BLaER1 treated with 17β-estradiol and CSF1 and Interleukin-3, amounts not matched to agents 10 nM and 100 nM (cell line): ENCODE measurements around the gene LPIN2.
A peak's percentile ranks its signal among the peaks of the same experiment; 100 is the strongest.

Experiments
- H3K27ac ChIP-seq, 11 experiments: shearing (Covaris generic); formaldehyde crosslinking; 2 replicates each; pipeline ENCODE4 v1.8.1; 2022
- H3K27me3 ChIP-seq, 11 experiments: shearing (Covaris generic); formaldehyde crosslinking; 2 replicates each; pipeline ENCODE4 v1.8.1; 2022
- H3K36me3 ChIP-seq, 11 experiments: shearing (Covaris generic); formaldehyde crosslinking; 2 replicates each; pipeline ENCODE4 v1.8.1; 2022
- H3K4me1 ChIP-seq, 10 experiments: shearing (Covaris generic); formaldehyde crosslinking; 2 replicates each; pipeline ENCODE4 v1.8.1; 2022
- H3K4me2 ChIP-seq, 11 experiments: shearing (Covaris generic); formaldehyde crosslinking; 2 replicates each; pipeline ENCODE4 v1.8.1; 2022
- H3K4me3 ChIP-seq, 10 experiments: shearing (Covaris generic); formaldehyde crosslinking; 2 replicates each; pipeline ENCODE4 v1.8.1; 2022
- H3K9ac ChIP-seq, 11 experiments: shearing (Covaris generic); formaldehyde crosslinking; 2 replicates each; pipeline ENCODE4 v1.8.1; 2022
- H3K9me3 ChIP-seq, 11 experiments: shearing (Covaris generic); formaldehyde crosslinking; replicated peaks in 1 of 11; 2 replicates each; pipeline ENCODE4 v1.8.1; 2022
- H4K20me1 ChIP-seq, 11 experiments: shearing (Covaris generic); formaldehyde crosslinking; 2 replicates each; pipeline ENCODE4 v1.8.1; 2022
- Cebpa-rat ChIP-seq, 11 experiments: shearing (Covaris generic); IDR thresholded peaks; 2 replicates each; pipeline ENCODE4 v1.8.1; 2022

The LPIN2 gene

GRCh38 chr18:2982452-2983269 lies 30.3 kb downstream of the LPIN2 start:
- no peaks in the 10 kb centered on the region for H3K27me3 ChIP-seq
- no peak overlapping the region for H3K4me3 ChIP-seq
- H3K27ac ChIP-seq = peak overlapping the region in 8 of 11 experiments; percentile 11 to 89 (median 54); a peak in 11 of 22 replicates
- peaks cover 0 to 56% (median 5%) of the 10 kb centered on the region in 11 experiments; a peak in 10 of 22 replicates for H4K20me1 ChIP-seq
- H3K4me1 ChIP-seq = peaks cover 59 to 92% (median 76%) of the 10 kb centered on the region in 10 experiments
- peak overlapping the region in 3 of 11 experiments; percentile 2 to 34 (median 10); a peak in 1 of 22 replicates for H3K9ac ChIP-seq
- H3K36me3 ChIP-seq = peaks cover 0 to 31% (median 5%) of the 10 kb centered on the region in 11 experiments; a peak in 9 of 22 replicates
- TF ChIP-seq Cebpa-rat (IDR thresholded peaks at IDR 0.05) = no peak
- peak overlapping the region; percentile 43 to 97 (median 76) for H3K4me2 ChIP-seq
- H3K9me3 ChIP-seq = no peaks in the 10 kb centered on the region

- Histone ChIP-seq H3K4me1 (peaks cover 63 to 97% (median 80%) of the 10 kb centered on the region in 10 experiments), H3K4me2 (peak overlapping the region in 7 of 11 experiments; percentile 59 to 97 (median 84); a peak in 12 of 22 replicates), H3K4me3 (no peak overlapping the region)
These were observed 30.9 kb downstream of the LPIN2 start for GRCh38 chr18:2982022-2982421.

GRCh38 chr18:2981212-2981728 lies 31.7 kb downstream of the LPIN2 start:
- H3K27me3 ChIP-seq = no peaks in the 10 kb centered on the region
- no peaks in the 10 kb centered on the region for H3K9me3 ChIP-seq
- peak overlapping the region in 2 of 10 experiments; percentile 14 to 15; a peak in 3 of 20 replicates for H3K4me3 ChIP-seq
- peaks cover 0 to 44% (median 4%) of the 10 kb centered on the region in 11 experiments; a peak in 9 of 22 replicates for H4K20me1 ChIP-seq
- H3K36me3 ChIP-seq = peaks cover 0 to 34% (median 8%) of the 10 kb centered on the region in 11 experiments; a peak in 8 of 22 replicates
- peak overlapping the region in 8 of 11 experiments; percentile 20 to 74 (median 60); a peak in 12 of 22 replicates for H3K9ac ChIP-seq
- H3K4me2 ChIP-seq = peak overlapping the region; percentile 59 to 97 (median 78)
- peak overlapping the region; percentile 4 to 89 (median 69); a peak in 19 of 22 replicates for H3K27ac ChIP-seq
- H3K4me1 ChIP-seq = peaks cover 67 to 99% (median 87%) of the 10 kb centered on the region in 10 experiments
- TF ChIP-seq Cebpa-rat (IDR thresholded peaks at IDR 0.05) = no peak

More at GRCh38 chr18:2982022-2982421, 30.9 kb downstream of the LPIN2 start:
- peak overlapping the region in 2 of 11 experiments; percentile 53 to 68; a peak in 2 of 22 replicates for H3K9ac ChIP-seq
- H3K27me3 ChIP-seq = no peaks in the 10 kb centered on the region
- peaks cover 0 to 30% (median 4%) of the 10 kb centered on the region in 11 experiments; a peak in 9 of 22 replicates for H3K36me3 ChIP-seq
- H3K9me3 ChIP-seq = no peaks in the 10 kb centered on the region
- peaks cover 0 to 52% (median 5%) of the 10 kb centered on the region in 11 experiments; a peak in 9 of 22 replicates for H4K20me1 ChIP-seq
- no peak for TF ChIP-seq Cebpa-rat (IDR thresholded peaks at IDR 0.05)
- peak overlapping the region in 6 of 11 experiments; percentile 65 to 89 (median 81); a peak in 11 of 22 replicates for H3K27ac ChIP-seq

GRCh38 chr18:2979871-2980790 lies 32.8 kb downstream of the LPIN2 start:
- peaks cover 0 to 39% (median 8%) of the 10 kb centered on the region in 11 experiments; a peak in 9 of 22 replicates for H3K36me3 ChIP-seq
- peak overlapping the region in 5 of 10 experiments; percentile 15 to 46 (median 24); a peak in 7 of 20 replicates for H3K4me3 ChIP-seq
- H4K20me1 ChIP-seq = peaks cover 0 to 33% (median 0%) of the 10 kb centered on the region in 11 experiments; a peak in 8 of 22 replicates
- H3K4me1 ChIP-seq = peaks cover 67 to 100% (median 88%) of the 10 kb centered on the region in 10 experiments
- H3K9ac ChIP-seq = peak overlapping the region in 9 of 11 experiments; percentile 0 to 74 (median 57); a peak in 15 of 22 replicates
- no peaks in the 10 kb centered on the region for H3K9me3 ChIP-seq
- peak overlapping the region; percentile 13 to 89 (median 69); a peak in 19 of 22 replicates for H3K27ac ChIP-seq
- TF ChIP-seq Cebpa-rat (IDR thresholded peaks at IDR 0.05) = no peak
- H3K27me3 ChIP-seq = no peaks in the 10 kb centered on the region
- H3K4me2 ChIP-seq = peak overlapping the region; percentile 59 to 97 (median 78)

GRCh38 chr18:2979129-2979528 lies 33.8 kb downstream of the LPIN2 start:
- H4K20me1 ChIP-seq = peaks cover 0 to 23% (median 0%) of the 10 kb centered on the region in 11 experiments; a peak in 6 of 22 replicates
- peaks cover 0 to 32% (median 12%) of the 10 kb centered on the region in 11 experiments; a peak in 11 of 22 replicates for H3K36me3 ChIP-seq
- H3K9me3 ChIP-seq = no peaks in the 10 kb centered on the region
- H3K27ac ChIP-seq = peak overlapping the region in 9 of 11 experiments; percentile 28 to 89 (median 78); a peak in 15 of 22 replicates
- H3K27me3 ChIP-seq = no peaks in the 10 kb centered on the region
- H3K4me2 ChIP-seq = peak overlapping the region; percentile 30 to 97 (median 78)
- peak overlapping the region in 1 of 10 experiments; percentile 26; a peak in 1 of 20 replicates for H3K4me3 ChIP-seq
- H3K4me1 ChIP-seq = peaks cover 59 to 100% (median 86%) of the 10 kb centered on the region in 10 experiments
- no peak for TF ChIP-seq Cebpa-rat (IDR thresholded peaks at IDR 0.05)
- H3K9ac ChIP-seq = no peak overlapping the region

GRCh38 chr18:2978661-2979106 lies 34.3 kb downstream of the LPIN2 start:
- no peak for TF ChIP-seq Cebpa-rat (IDR thresholded peaks at IDR 0.05)
- peak overlapping the region in 3 of 11 experiments; percentile 10 to 28 (median 18); a peak in 3 of 22 replicates for H3K9ac ChIP-seq
- peaks cover 61 to 100% (median 88%) of the 10 kb centered on the region in 10 experiments for H3K4me1 ChIP-seq
- peaks cover 0 to 31% (median 12%) of the 10 kb centered on the region in 11 experiments; a peak in 11 of 22 replicates for H3K36me3 ChIP-seq
- H3K4me2 ChIP-seq = peak overlapping the region; percentile 30 to 97 (median 78)
- peak overlapping the region in 10 of 11 experiments; percentile 4 to 89 (median 74); a peak in 18 of 22 replicates for H3K27ac ChIP-seq
- H4K20me1 ChIP-seq = peaks cover 0 to 18% (median 0%) of the 10 kb centered on the region in 11 experiments; a peak in 4 of 22 replicates
- no peak overlapping the region; a peak in 1 of 20 replicates for H3K4me3 ChIP-seq
- no peaks in the 10 kb centered on the region for H3K27me3 ChIP-seq
- H3K9me3 ChIP-seq = no peaks in the 10 kb centered on the region

- H3K4me1 ChIP-seq = peaks cover 63 to 100% (median 89%) of the 10 kb centered on the region in 10 experiments
- peak overlapping the region in 10 of 11 experiments; percentile 4 to 89 (median 74); a peak in 17 of 22 replicates for H3K27ac ChIP-seq
- H3K4me2 ChIP-seq = peak overlapping the region; percentile 30 to 97 (median 78)
These were observed 34.7 kb downstream of the LPIN2 start for GRCh38 chr18:2978208-2978607.

More at GRCh38 chr18:2978208-2978607, 34.7 kb downstream of the LPIN2 start:
- Histone ChIP-seq H3K4me3 (no peak overlapping the region), H3K9ac (peak overlapping the region in 3 of 11 experiments; percentile 10 to 28 (median 18); a peak in 3 of 22 replicates), H3K9me3 (no peaks in the 10 kb centered on the region), H4K20me1 (peaks cover 0 to 16% (median 0%) of the 10 kb centered on the region in 11 experiments; a peak in 3 of 22 replicates), H3K36me3 (peaks cover 0 to 31% (median 12%) of the 10 kb centered on the region in 11 experiments; a peak in 11 of 22 replicates), H3K27me3 (no peaks in the 10 kb centered on the region)
- TF ChIP-seq Cebpa-rat (IDR thresholded peaks at IDR 0.05) = no peak
